OCI-LY1 (cell line): ENCODE measurements around the gene CPNE8.

ENCODE experiments used
- H2AFZ ChIP-seq: fragments of 200-600 bp; sonication (generic), shearing (Covaris generic); 2 replicates; pipeline ENCODE4 v1.6.0; 2014; ENCODE audit warnings: antibody characterized with exemption, mild to moderate bottlenecking, low read length
- H3F3A ChIP-seq: fragments of 200-600 bp; sonication (generic), shearing (Covaris generic); 2 replicates; pipeline ENCODE4 v1.6.0; 2014; ENCODE audit warnings: mild to moderate bottlenecking, antibody characterized with exemption, low read length, moderate library complexity; ENCODE audit not compliant: insufficient read depth
- H3K27ac ChIP-seq: fragments of 200-600 bp; sonication (generic); 2 replicates; pipeline ENCODE4 v1.5.1; 2014; ENCODE audit warnings: low read length, mixed run types, mild to moderate bottlenecking, low read depth; ENCODE audit not compliant: poor library complexity, severe bottlenecking
- H3K27me3 ChIP-seq: fragments of 200-600 bp; sonication (generic); 2 replicates; pipeline ENCODE4 v1.6.0; 2014; ENCODE audit warnings: antibody characterized with exemption, mild to moderate bottlenecking, low read length, moderate library complexity; ENCODE audit not compliant: insufficient read depth
- H3K36me3 ChIP-seq: fragments of 200-600 bp; sonication (generic); 2 replicates; pipeline ENCODE4 v1.6.1; 2014; ENCODE audit warnings: mild to moderate bottlenecking, antibody characterized with exemption, low read length, moderate library complexity, mixed read lengths; ENCODE audit not compliant: insufficient read depth
- H3K4me1 ChIP-seq: fragments of 200-600 bp; sonication (generic); 2 replicates; pipeline ENCODE4 v1.5.1; 2014; ENCODE audit warnings: mild to moderate bottlenecking, low read length, moderate library complexity; ENCODE audit not compliant: insufficient read depth, severe bottlenecking
- H3K4me2 ChIP-seq: fragments of 200-600 bp; sonication (generic), shearing (Covaris generic); 2 replicates; pipeline ENCODE4 v1.6.1; 2014; ENCODE audit warnings: low read length
- H3K4me3 ChIP-seq: fragments of 200-600 bp; sonication (generic); 2 replicates; pipeline ENCODE4 v1.5.1; 2014; ENCODE audit warnings: low read length, low read depth, mild to moderate bottlenecking, mixed read lengths; ENCODE audit not compliant: poor library complexity, severe bottlenecking
- H3K79me2 ChIP-seq: fragments of 200-600 bp; shearing (Covaris generic); 2 replicates; pipeline ENCODE4 v1.6.1; 2016; ENCODE audit warnings: mixed run types, low read length, mixed read lengths; ENCODE audit not compliant: insufficient read depth
- H3K9ac ChIP-seq: fragments of 200-600 bp; sonication (generic), shearing (Covaris generic); 2 replicates; pipeline ENCODE4 v1.6.1; 2014; ENCODE audit warnings: mild to moderate bottlenecking, low read length, mixed read lengths
- H3K9me2 ChIP-seq: fragments of 200-600 bp; sonication (generic), shearing (Covaris generic); 2 replicates; pipeline ENCODE4 v1.6.1; 2014; ENCODE audit warnings: low read depth, mild to moderate bottlenecking, low read length, mixed read lengths
- H3K9me3 ChIP-seq: fragments of 200-600 bp; shearing (Covaris generic); 2 replicates; pipeline ENCODE4 v1.6.1; 2014; ENCODE audit warnings: low read length, mixed read lengths
- H4K20me1 ChIP-seq: fragments of 200-600 bp; sonication (generic), shearing (Covaris generic); 2 replicates; pipeline ENCODE4 v1.6.0; 2016; ENCODE audit warnings: mild to moderate bottlenecking, low read length; ENCODE audit not compliant: insufficient read depth
- CTCF ChIP-seq: fragments of 200-600 bp; sonication (generic), shearing (Covaris generic); IDR thresholded peaks from 2 replicates; pipeline ENCODE4 v1.5.1; 2017; ENCODE audit warnings: mild to moderate bottlenecking, antibody characterized with exemption, low read length, moderate library complexity, mixed read lengths
- EZH2 ChIP-seq: fragments of 200-600 bp; sonication (generic), shearing (Covaris generic); IDR thresholded peaks from 2 replicates; pipeline ENCODE4 v1.8.0; 2017; ENCODE audit warnings: borderline replicate concordance, mixed run types, mild to moderate bottlenecking, antibody characterized with exemption, low read length, moderate library complexity, mixed read lengths

The CPNE8 gene

GRCh38 chr12:38905480-38906351 lies at the start of gene CPNE8:
TSS of gene CPNE8 (minus strand) at chr12:38905591. CDS start at chr12:38905534, 57 bp downstream.
- Histone ChIP-seq H3F3A (no peaks in the 10 kb centered on the region), H3K36me3 (no peaks in the 10 kb centered on the region), H3K9me2 (no peaks in the 10 kb centered on the region), H3K4me3 (no peak within 1 kb of the TSS), H3K9ac (no peak within 1 kb of the TSS), H3K4me2 (no peak within 1 kb of the TSS), H4K20me1 (no peaks in the 10 kb centered on the region), H3K27me3 (no peaks in the 10 kb centered on the region), H3K4me1 (no peaks in the 10 kb centered on the region), H3K9me3 (no peaks in the 10 kb centered on the region), H3K27ac (no peak within 1 kb of the TSS), H2AFZ (no peak within 1 kb of the TSS), H3K79me2 (no peaks in the 10 kb centered on the region)
- no peak for TF ChIP-seq EZH2
- no peak for TF ChIP-seq CTCF

- H3K9ac ChIP-seq: no peak overlapping the region
- H3K9me2 ChIP-seq: no peaks in the 10 kb centered on the region
- H3K36me3 ChIP-seq: no peaks in the 10 kb centered on the region
- H4K20me1 ChIP-seq: no peaks in the 10 kb centered on the region
- no peaks in the 10 kb centered on the region for H3K4me1 ChIP-seq
- no peaks in the 10 kb centered on the region for H3K27me3 ChIP-seq
- no peaks in the 10 kb centered on the region for H3K79me2 ChIP-seq
- H3K4me3 ChIP-seq: no peak overlapping the region
- H3K4me2 ChIP-seq: no peak overlapping the region
- no peaks in the 10 kb centered on the region for H3K9me3 ChIP-seq
- no peak overlapping the region for H2AFZ ChIP-seq
- no peaks in the 10 kb centered on the region for H3F3A ChIP-seq
- H3K27ac ChIP-seq: no peak overlapping the region
- TF ChIP-seq EZH2: no peak
- no peak for TF ChIP-seq CTCF
These were observed 49.0 kb upstream of the CPNE8 start for GRCh38 chr12:38954238-38954873.

GRCh38 chr12:38949363-38949762 lies 44.0 kb upstream of the CPNE8 start:
- Histone ChIP-seq H3K4me2 (no peak overlapping the region), H3F3A (no peaks in the 10 kb centered on the region), H3K27ac (no peak overlapping the region), H3K36me3 (no peaks in the 10 kb centered on the region), H3K9me2 (no peaks in the 10 kb centered on the region), H4K20me1 (no peaks in the 10 kb centered on the region), H3K4me3 (no peak overlapping the region), H2AFZ (no peak overlapping the region), H3K27me3 (no peaks in the 10 kb centered on the region), H3K4me1 (no peaks in the 10 kb centered on the region), H3K79me2 (no peaks in the 10 kb centered on the region), H3K9me3 (no peaks in the 10 kb centered on the region), H3K9ac (no peak overlapping the region)
- TF ChIP-seq CTCF: no peak
- no peak for TF ChIP-seq EZH2
